ENCODE results near the gene RPS19. TPM values are rescaled to one million over a fixed set of nuclear protein-coding genes. Genes with fewer than 3 reads are reported as not detected.

RPS19 gene
- 2,184 and 2,295 TPM in 2 replicates for total RNA-seq

DNA sequence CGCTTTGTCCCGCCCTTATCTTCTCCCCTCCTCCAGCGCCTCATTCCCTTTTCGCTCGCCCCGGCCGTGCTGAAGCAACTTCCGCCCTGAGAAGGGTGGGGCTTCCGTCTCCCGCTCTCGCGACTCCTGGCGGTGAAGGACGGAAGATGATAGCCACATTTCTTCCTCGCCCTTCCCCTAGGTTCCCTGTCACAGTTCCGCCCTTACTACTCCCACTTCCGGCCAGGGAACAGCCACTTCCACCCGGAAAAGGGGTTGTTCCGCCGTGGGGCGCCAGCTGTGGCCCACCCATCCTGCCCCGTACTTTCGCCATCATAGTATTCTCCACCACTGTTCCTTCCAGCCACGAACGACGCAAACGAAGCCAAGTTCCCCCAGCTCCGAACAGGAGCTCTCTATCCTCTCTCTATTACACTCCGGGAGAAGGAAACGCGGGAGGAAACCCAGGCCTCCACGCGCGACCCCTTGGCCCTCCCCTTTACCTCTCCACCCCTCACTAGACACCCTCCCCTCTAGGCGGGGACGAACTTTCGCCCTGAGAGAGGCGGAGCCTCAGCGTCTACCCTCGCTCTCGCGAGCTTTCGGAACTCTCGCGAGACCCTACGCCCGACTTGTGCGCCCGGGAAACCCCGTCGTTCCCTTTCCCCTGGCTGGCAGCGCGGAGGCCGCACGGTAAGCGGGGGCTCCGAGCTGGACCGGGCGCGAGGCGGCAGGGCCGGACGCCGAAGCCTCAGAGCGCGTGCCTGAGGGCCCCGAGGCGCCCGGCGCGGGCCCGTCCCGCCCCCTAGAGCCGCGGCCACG, at the start of gene RPS19:
Gene RPS19, plus strand, starts transcription at position 638 of the 801 bp plus-strand sequence. CDS start 520 bp downstream, outside the sequence.

DNA sequence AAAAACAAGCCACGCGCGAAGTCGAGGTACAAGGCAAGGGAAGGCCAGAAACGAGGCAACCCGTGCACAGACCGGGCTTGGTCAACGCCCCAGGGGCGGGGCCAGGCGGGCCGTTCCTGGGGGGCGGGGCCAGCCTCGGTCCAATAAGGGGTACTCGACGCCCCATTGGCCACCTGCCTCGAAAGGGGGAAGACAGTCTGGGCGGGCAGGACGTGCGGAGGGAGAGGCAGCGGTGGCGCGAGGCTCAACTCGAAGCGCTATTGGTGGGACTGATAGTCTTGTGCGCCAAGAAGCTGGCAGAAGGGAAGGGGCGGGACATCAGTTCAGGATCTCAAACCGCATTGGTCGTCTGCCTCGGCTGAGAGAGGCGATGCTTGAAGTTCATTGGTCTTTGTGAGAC, 15.5 kb upstream of the RPS19 start, which contains the start of gene LYPD4:
Gene LYPD4, minus strand, starts transcription at position 83 of the 400 bp plus-strand sequence. CDS start 5,398 bp downstream, outside the sequence.

DNA sequence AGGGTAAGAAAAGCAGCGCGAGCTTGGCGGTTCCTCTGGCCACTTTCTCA, 15.2 kb upstream of the RPS19 start, which contains the start of gene DMRTC2:
Gene DMRTC2, plus strand, starts transcription at position 42 of the 50 bp plus-strand sequence. CDS start 2,387 bp downstream, outside the sequence.

DNA sequence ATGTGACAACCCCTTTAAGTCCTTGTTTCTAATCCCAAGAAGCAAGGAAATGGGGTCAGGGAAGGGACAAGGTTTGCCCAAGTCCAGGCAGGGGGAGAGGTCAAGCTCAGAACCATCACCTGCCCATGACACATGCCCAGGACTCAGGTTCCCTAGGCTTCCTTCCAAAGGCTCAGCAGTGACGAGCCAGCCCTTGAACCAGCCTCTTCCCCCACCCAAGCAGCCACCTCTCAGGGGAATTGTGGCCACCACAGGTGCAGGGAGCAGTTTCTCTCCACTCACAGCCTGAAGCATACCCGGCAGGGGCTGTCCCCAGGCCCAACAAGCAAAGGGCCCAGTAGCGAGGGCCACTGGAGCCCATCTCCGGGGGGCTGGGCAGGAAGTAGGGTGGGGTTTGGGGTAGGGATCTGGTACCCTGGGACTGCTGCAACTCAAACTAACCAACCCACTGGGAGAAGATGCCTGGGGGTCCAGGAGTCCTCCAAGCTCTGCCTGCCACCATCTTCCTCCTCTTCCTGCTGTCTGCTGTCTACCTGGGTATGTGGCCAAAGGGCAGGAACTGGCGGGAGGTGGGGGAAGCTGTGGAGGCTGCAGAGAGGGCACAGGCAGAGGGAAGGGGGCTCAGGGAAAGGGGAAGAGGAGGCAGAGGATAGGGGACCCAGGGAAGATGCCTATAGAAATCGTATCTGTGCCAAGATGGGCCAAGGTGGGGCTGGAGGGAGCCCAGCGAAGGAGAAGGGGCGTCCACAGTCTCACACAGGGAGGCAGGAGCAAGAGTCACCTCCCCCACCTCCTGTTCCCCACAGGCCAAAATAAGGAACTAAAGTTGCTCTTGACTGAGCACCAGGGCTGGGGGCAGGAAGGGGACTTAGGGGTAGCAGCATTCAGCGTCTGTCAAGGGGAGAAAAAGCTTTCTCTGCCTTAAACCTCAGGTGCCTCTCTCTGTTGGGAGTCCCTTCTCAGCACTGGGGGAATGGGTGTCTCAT, 17.1 kb downstream of the RPS19 start, which contains the start of gene CD79A:
Gene CD79A, plus strand, starts transcription at position 433 of the 986 bp plus-strand sequence. Its CDS starts 26 bp downstream, at position 459.

DNA sequence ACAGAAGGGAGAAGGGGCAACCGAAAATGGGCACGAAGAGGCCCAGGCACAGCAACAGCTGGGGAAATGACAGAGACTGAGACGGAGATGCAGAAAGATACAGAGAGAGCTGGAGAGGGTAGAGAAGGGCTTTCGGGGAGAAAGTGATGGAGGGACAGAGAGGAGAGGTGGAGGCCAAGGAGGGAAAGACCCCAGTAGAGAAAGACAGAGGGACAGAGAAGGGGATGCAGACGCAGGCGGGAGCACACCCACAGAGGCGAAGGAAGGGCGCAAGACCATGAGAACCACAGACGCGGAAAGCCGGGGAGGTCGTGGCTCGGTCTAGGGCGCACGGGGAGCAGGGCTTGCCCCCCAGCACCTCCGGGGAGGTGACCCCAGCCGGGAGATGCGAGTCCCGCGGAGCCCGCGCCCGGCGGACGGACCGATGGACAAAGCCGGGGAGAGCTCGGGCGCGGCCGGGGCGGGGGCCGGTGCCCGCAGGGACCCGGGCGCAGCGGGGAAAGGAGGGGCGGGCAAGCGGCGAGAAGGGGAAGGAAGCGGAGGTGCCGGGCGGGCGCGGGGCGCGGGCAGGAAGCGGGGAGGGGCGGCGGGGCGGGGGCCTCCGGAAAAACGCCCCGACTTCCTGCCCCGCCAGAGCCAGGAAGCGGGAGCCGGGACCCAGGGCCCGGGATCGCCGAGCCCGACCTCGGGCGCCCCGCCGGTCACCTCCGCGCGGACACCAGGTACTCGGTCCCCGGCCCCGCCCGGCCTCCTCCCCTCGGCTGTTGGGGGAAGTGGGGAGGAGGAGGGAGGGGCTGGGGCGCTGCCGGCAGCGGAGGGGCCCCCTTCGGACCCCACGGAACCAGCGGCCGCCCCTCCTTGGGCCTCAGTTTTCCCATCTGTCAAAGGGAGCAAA, 22.8 kb downstream of the RPS19 start, which contains the start of gene ARHGEF1:
Gene ARHGEF1, plus strand, starts transcription at position 617 of the 895 bp plus-strand sequence. CDS start 4,899 bp downstream, outside the sequence.

Other genes with a start within 250 kb of the RPS19 start
- not detected in 2 replicates for gene CEACAM4, start 233.2 kb upstream of the RPS19 start, total RNA-seq
- 0.71 TPM in 1 of 2 replicates, not detected in the other for gene CEACAM7, start 172.0 kb upstream of the RPS19 start, total RNA-seq
- gene CEACAM5, start 151.6 kb upstream of the RPS19 start, total RNA-seq, result 9.5 and 24.6 TPM in 2 replicates
- 25.0 and 35.1 TPM in 2 replicates for gene CEACAM6, start 104.7 kb upstream of the RPS19 start, total RNA-seq
- not detected in 2 replicates for gene CEACAM3, start 63.7 kb upstream of the RPS19 start, total RNA-seq
- gene LYPD4, start 15.6 kb upstream of the RPS19 start, total RNA-seq, result not detected in 2 replicates
- gene DMRTC2, start 15.2 kb upstream of the RPS19 start, total RNA-seq, result not detected in 2 replicates
- not detected in 2 replicates for gene CD79A, start 17.0 kb downstream of the RPS19 start, total RNA-seq
- gene ARHGEF1, start 22.9 kb downstream of the RPS19 start, total RNA-seq, result 50.2 and 63.1 TPM in 2 replicates
- gene ERFL, start 68.2 kb downstream of the RPS19 start, total RNA-seq, result 0.07 TPM in 1 of 2 replicates, not detected in the other
- gene RABAC1, start 99.1 kb downstream of the RPS19 start, total RNA-seq, result 166 and 177 TPM in 2 replicates
- 0.33 TPM in 1 of 2 replicates, not detected in the other for gene ATP1A3, start 134.0 kb downstream of the RPS19 start, total RNA-seq
- 0.21 TPM in 1 of 2 replicates, not detected in the other for gene GRIK5, start 210.0 kb downstream of the RPS19 start, total RNA-seq
- gene ZNF574, start 215.9 kb downstream of the RPS19 start, total RNA-seq, result 16.1 and 25.2 TPM in 2 replicates